Hepatocyte (in vitro differentiated cells): ENCODE results near the gene NCOA7. TPM values are rescaled to one million over a fixed set of nuclear protein-coding genes. Genes with fewer than 3 reads are reported as not detected.

ENCODE experiments used
- DNase-seq: peaks from one replicate; pipeline ENCODE4 v3.0.0-alpha.2; 2016; ENCODE audit warnings: low spot score
- H2AFZ ChIP-seq: fragments of 200-600 bp; sonication (generic); 2 replicates; pipeline ENCODE4 v1.6.0; 2016; ENCODE audit warnings: antibody characterized with exemption, mild to moderate bottlenecking
- H3K27ac ChIP-seq: fragments of 200-600 bp; sonication (generic); 2 replicates; pipeline ENCODE4 v1.5.1; 2016; ENCODE audit warnings: mild to moderate bottlenecking
- H3K27me3 ChIP-seq: fragments of 200-600 bp; sonication (generic); 2 replicates; pipeline ENCODE4 v1.6.1; 2016
- H3K36me3 ChIP-seq: fragments of 200-600 bp; sonication (generic); replicated peaks from 2 replicates; pipeline ENCODE4 v1.5.1; 2016; ENCODE audit warnings: low read depth; ENCODE audit not compliant: insufficient read depth
- H3K4me1 ChIP-seq: fragments of 200-600 bp; sonication (generic); 2 replicates; pipeline ENCODE4 v1.5.1; 2016; ENCODE audit warnings: mild to moderate bottlenecking, moderate library complexity; ENCODE audit not compliant: insufficient read depth
- H3K4me2 ChIP-seq: fragments of 200-600 bp; sonication (generic); 2 replicates; pipeline ENCODE4 v1.6.0; 2016
- H3K4me3 ChIP-seq: fragments of 200-600 bp; sonication (generic); 2 replicates; pipeline ENCODE4 v1.5.1; 2016; ENCODE audit warnings: mild to moderate bottlenecking
- H3K79me2 ChIP-seq: fragments of 200-600 bp; sonication (generic); 2 replicates; pipeline ENCODE4 v1.6.0; 2017; ENCODE audit warnings: mild to moderate bottlenecking
- H3K9me2 ChIP-seq: fragments of 200-600 bp; sonication (generic); replicated peaks from 2 replicates; pipeline ENCODE4 v1.6.0; 2017; ENCODE audit warnings: mild to moderate bottlenecking; ENCODE audit not compliant: insufficient read depth
- H3K9me3 ChIP-seq: fragments of 200-600 bp; sonication (generic); 2 replicates; pipeline ENCODE4 v1.5.1; 2016; ENCODE audit warnings: low read depth, mild to moderate bottlenecking
- H4K20me1 ChIP-seq: fragments of 200-600 bp; sonication (generic); 2 replicates; pipeline ENCODE4 v1.6.0; 2016; ENCODE audit warnings: mild to moderate bottlenecking; ENCODE audit not compliant: insufficient read depth, poor library complexity, severe bottlenecking
- EZH2 ChIP-seq: fragments of 200-600 bp; sonication (generic); IDR thresholded peaks from 2 replicates; pipeline ENCODE4 v1.6.1; 2016; ENCODE audit warnings: antibody characterized with exemption, mild to moderate bottlenecking, borderline replicate concordance
- EZH2phosphoT487 ChIP-seq: fragments of 200-600 bp; sonication (generic); IDR thresholded peaks from one replicate; pipeline ENCODE4 v1.6.1; 2018; ENCODE audit warnings: antibody characterized with exemption, mild to moderate bottlenecking, low read depth, moderate library complexity; ENCODE audit not compliant: unreplicated experiment, severe bottlenecking
- WGBS: methylation state at CpG from one replicate; pipeline ENCODE4 v1.1.6; 2016; ENCODE audit warnings: low lambda C conversion rate; ENCODE audit errors: missing lambda C conversion rate; 5-methylcytosine and 5-hydroxymethylcytosine counted together
- polyA plus RNA-seq: library from polyadenylated mRNA; unstranded; fragments of >200 nt; fragmentation: Nextera tagmentation; extraction: Ambion mirVana; gene quantifications from 2 replicates; pipeline ENCODE4 v1.2.1, GENCODE V29; 2016
- total RNA-seq: library from RNA; depleted of rRNA; stranded (reverse); fragments of >200 nt; gene quantifications from 2 replicates; pipeline ENCODE4 v1.2.3, GENCODE V29; 2014
- TF ChIP-seq, protein P1 (sequence below): fragments of 200-600 bp; sonication (generic); IDR thresholded peaks from 2 replicates; pipeline ENCODE4 v1.5.1; 2016; ENCODE audit warnings: antibody characterized with exemption, mild to moderate bottlenecking; ENCODE audit not compliant: poor library complexity

The NCOA7 gene
- total and polyA plus RNA-seq, 2 experiments from 2014 or later: 17.3 to 42.0 TPM

GRCh38 chr6:125816828-125817280, 26.1 kb downstream of the NCOA7 start:
- Histone ChIP-seq H3K9me2 (no peaks in the 10 kb centered on the region), H3K9me3 (no peaks in the 10 kb centered on the region), H2AFZ (no peak overlapping the region), H3K4me1 (peaks cover 21% of the 10 kb centered on the region), H3K27me3 (no peaks in the 10 kb centered on the region), H3K79me2 (peaks cover 30% of the 10 kb centered on the region), H3K27ac (peak overlapping the region; percentile 86), H4K20me1 (no peaks in the 10 kb centered on the region), H3K4me2 (peak overlapping the region; percentile 58), H3K4me3 (no peak overlapping the region), H3K36me3 (no peaks in the 10 kb centered on the region)
- WGBS: 72% methylated on average over 1 of the region's 1 CpG
- TF ChIP-seq, protein P1, sequence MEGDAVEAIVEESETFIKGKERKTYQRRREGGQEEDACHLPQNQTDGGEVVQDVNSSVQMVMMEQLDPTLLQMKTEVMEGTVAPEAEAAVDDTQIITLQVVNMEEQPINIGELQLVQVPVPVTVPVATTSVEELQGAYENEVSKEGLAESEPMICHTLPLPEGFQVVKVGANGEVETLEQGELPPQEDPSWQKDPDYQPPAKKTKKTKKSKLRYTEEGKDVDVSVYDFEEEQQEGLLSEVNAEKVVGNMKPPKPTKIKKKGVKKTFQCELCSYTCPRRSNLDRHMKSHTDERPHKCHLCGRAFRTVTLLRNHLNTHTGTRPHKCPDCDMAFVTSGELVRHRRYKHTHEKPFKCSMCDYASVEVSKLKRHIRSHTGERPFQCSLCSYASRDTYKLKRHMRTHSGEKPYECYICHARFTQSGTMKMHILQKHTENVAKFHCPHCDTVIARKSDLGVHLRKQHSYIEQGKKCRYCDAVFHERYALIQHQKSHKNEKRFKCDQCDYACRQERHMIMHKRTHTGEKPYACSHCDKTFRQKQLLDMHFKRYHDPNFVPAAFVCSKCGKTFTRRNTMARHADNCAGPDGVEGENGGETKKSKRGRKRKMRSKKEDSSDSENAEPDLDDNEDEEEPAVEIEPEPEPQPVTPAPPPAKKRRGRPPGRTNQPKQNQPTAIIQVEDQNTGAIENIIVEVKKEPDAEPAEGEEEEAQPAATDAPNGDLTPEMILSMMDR: no peak
- DNase-seq: no peak

DNA sequence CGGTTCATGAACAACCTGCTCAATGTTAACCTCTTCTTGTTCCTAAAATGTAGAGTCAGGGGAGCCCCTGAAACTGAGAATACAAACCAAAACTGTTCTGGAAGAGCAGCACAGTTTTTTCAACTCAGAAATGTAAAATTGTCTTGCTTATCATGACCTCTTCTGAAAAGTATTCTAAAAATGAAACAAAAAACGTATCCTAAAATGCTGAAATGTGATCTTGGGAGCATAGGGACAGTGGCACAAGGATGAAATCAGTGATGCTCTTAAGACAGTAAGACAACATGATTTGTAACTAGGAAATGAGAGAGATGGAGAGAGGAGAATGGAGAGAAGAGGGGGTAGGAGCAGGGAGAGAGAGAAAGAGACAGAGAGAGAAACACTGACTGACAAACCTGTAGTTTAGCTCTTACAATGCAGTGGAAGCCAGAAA, 27.5 kb downstream of the NCOA7 start:
- H3K9me3 ChIP-seq: no peaks in the 10 kb centered on the region

GRCh38 chr6:125818772-125819260, 28.1 kb downstream of the NCOA7 start:
- 39% methylated on average over 4 of the region's 4 CpGs for WGBS
- H3K36me3 ChIP-seq: no peaks in the 10 kb centered on the region
- DNase-seq: peak; percentile 21
- H3K27me3 ChIP-seq: no peaks in the 10 kb centered on the region
- H3K79me2 ChIP-seq: peaks cover 24% of the 10 kb centered on the region
- H3K9me2 ChIP-seq: no peaks in the 10 kb centered on the region
- peak overlapping the region; percentile 2 for H3K4me3 ChIP-seq
- no peak for TF ChIP-seq EZH2phosphoT487
- TF ChIP-seq, protein P1: no peak
- peak overlapping the region; percentile 86 for H3K27ac ChIP-seq
- no peak overlapping the region for H2AFZ ChIP-seq
- no peaks in the 10 kb centered on the region for H4K20me1 ChIP-seq
- H3K9me3 ChIP-seq: no peaks in the 10 kb centered on the region
- H3K4me2 ChIP-seq: peak overlapping the region; percentile 58
- H3K4me1 ChIP-seq: peaks cover 24% of the 10 kb centered on the region

More for the DNA sequence above, 27.5 kb downstream of the NCOA7 start:
- peaks cover 24% of the 10 kb centered on the region for H3K4me1 ChIP-seq
- peak overlapping the region; percentile 86 for H3K27ac ChIP-seq
- TF ChIP-seq, protein P1: no peak
- TF ChIP-seq EZH2phosphoT487 (no peak), EZH2 (no peak)
- H3K36me3 ChIP-seq: no peaks in the 10 kb centered on the region
- no peaks in the 10 kb centered on the region for H3K27me3 ChIP-seq
- no peak for DNase-seq
- H3K79me2 ChIP-seq: peaks cover 26% of the 10 kb centered on the region
- H4K20me1 ChIP-seq: no peaks in the 10 kb centered on the region
- peak overlapping the region; percentile 58 for H3K4me2 ChIP-seq
- no peaks in the 10 kb centered on the region for H3K9me2 ChIP-seq
- WGBS: 59% methylated on average over 2 of the region's 2 CpGs
- H3K4me3 ChIP-seq: peak overlapping the region; percentile 2
- H2AFZ ChIP-seq: no peak overlapping the region
